ENCODE data around the gene USO1. TPM values are rescaled to one million over a fixed set of nuclear protein-coding genes. Genes with fewer than 3 reads are reported as not detected.
"Not testable (repeated sequence)": the region's sequence is repeated elsewhere in the genome, so short reads cannot be mapped to it uniquely, and the experiment has no call there.

USO1 gene
- total RNA-seq, 1 experiment from 2014 or later, result 110 TPM

GRCh38 chr4:75800972-75801371 lies 76.6 kb downstream of the USO1 start:
- no peak overlapping the region for H4K5ac ChIP-seq (ENCODE audit: insufficient read length, low read depth, low read length)
- H3K27ac Mint-ChIP-seq, result no peak overlapping the region
- no peak overlapping the region for H3T11ph ChIP-seq (ENCODE audit: low read length)
- no peaks in the 10 kb centered on the region for H3K9me3 ChIP-seq (ENCODE audit: control insufficient read depth, low read depth, low read length)
- no peak overlapping the region for H2BK15ac ChIP-seq (ENCODE audit: low read depth, low read length)
- no peak overlapping the region for H2AFZ ChIP-seq (ENCODE audit: low read length)
- H2BK5ac ChIP-seq (ENCODE audit: insufficient read length, low read length), result no peak overlapping the region
- H2BK12ac ChIP-seq (ENCODE audit: insufficient read length, low read depth, low read length), result no peak overlapping the region
- no peak for DNase-seq
- H2BK20ac ChIP-seq (ENCODE audit: low read depth, low read length, poor library complexity, severe bottlenecking), result no peak overlapping the region
- H3K27me3 ChIP-seq (ENCODE audit: insufficient read depth, low read length), result no peaks in the 10 kb centered on the region
- no peaks in the 10 kb centered on the region for H4K20me1 ChIP-seq (ENCODE audit: control insufficient read depth, insufficient read depth, insufficient read length)
- WGBS (ENCODE audit: extremely low coverage, insufficient read length, low lambda C conversion rate), result no CpG with 5 or more reads among the region's 1 CpG
- no peak overlapping the region for H4K8ac ChIP-seq (replicated peaks; ENCODE audit: insufficient read length, low read depth, low read length)
- no peaks in the 10 kb centered on the region for H3K23me2 ChIP-seq (ENCODE audit: insufficient read length, low read depth, low read length, poor library complexity, severe bottlenecking)
- no peak overlapping the region for H3K4me3 Mint-ChIP-seq
- no peak overlapping the region for H3K56ac ChIP-seq (ENCODE audit: insufficient read length, low read depth, low read length)
- no peak overlapping the region for H3K4ac ChIP-seq (ENCODE audit: low read depth, low read length)
- no peak overlapping the region for H3K9ac ChIP-seq (ENCODE audit: extremely low read depth, insufficient read length, low read length)
- peaks cover 4% of the 10 kb centered on the region in 2 experiments; a peak in 3 of 4 replicates for H3K4me1 Mint-ChIP-seq
- H3K27me3 Mint-ChIP-seq (ENCODE audit: low read depth), result no peaks in the 10 kb centered on the region
- no peak overlapping the region for H3K4me2 ChIP-seq (ENCODE audit: insufficient read depth, insufficient read length, low read length)
- H3K14ac ChIP-seq (ENCODE audit: insufficient read depth, low read length), result no peak overlapping the region
- H3K36me3 Mint-ChIP-seq (ENCODE audit: insufficient read depth in 1 of 3, low read depth in 3 of 3), result peaks cover 14 to 63% (median 57%) of the 10 kb centered on the region in 3 experiments; a peak in 6 of 7 replicates
- no peak overlapping the region for H3K23ac ChIP-seq (ENCODE audit: insufficient read length, low read depth, low read length)
- H3K18ac ChIP-seq (ENCODE audit: insufficient read length, low read depth, low read length), result no peak overlapping the region
- H4K91ac ChIP-seq (ENCODE audit: insufficient read length, low read depth, low read length), result no peak overlapping the region
- H2AK5ac ChIP-seq (ENCODE audit: insufficient read length, low read length), result no peak overlapping the region
- TF ChIP-seq, protein P1, sequence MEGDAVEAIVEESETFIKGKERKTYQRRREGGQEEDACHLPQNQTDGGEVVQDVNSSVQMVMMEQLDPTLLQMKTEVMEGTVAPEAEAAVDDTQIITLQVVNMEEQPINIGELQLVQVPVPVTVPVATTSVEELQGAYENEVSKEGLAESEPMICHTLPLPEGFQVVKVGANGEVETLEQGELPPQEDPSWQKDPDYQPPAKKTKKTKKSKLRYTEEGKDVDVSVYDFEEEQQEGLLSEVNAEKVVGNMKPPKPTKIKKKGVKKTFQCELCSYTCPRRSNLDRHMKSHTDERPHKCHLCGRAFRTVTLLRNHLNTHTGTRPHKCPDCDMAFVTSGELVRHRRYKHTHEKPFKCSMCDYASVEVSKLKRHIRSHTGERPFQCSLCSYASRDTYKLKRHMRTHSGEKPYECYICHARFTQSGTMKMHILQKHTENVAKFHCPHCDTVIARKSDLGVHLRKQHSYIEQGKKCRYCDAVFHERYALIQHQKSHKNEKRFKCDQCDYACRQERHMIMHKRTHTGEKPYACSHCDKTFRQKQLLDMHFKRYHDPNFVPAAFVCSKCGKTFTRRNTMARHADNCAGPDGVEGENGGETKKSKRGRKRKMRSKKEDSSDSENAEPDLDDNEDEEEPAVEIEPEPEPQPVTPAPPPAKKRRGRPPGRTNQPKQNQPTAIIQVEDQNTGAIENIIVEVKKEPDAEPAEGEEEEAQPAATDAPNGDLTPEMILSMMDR (conservative IDR thresholded peaks at IDR 0.05), result no peak
- no peak overlapping the region for H2BK120ac ChIP-seq (ENCODE audit: low read depth, low read length, poor library complexity, severe bottlenecking)
- no peak overlapping the region for H3K27ac ChIP-seq (ENCODE audit: insufficient read length, low read depth, low read length)
- no peaks in the 10 kb centered on the region for H3K79me1 ChIP-seq (ENCODE audit: insufficient read depth, low read depth, low read length, poor library complexity, severe bottlenecking)
- H3K4me1 ChIP-seq (ENCODE audit: insufficient read depth, low read length), result no peaks in the 10 kb centered on the region
- no peaks in the 10 kb centered on the region for H3K79me2 ChIP-seq (ENCODE audit: insufficient read depth, low read length)
- H3K9me3 Mint-ChIP-seq, result no peaks in the 10 kb centered on the region

DNA sequence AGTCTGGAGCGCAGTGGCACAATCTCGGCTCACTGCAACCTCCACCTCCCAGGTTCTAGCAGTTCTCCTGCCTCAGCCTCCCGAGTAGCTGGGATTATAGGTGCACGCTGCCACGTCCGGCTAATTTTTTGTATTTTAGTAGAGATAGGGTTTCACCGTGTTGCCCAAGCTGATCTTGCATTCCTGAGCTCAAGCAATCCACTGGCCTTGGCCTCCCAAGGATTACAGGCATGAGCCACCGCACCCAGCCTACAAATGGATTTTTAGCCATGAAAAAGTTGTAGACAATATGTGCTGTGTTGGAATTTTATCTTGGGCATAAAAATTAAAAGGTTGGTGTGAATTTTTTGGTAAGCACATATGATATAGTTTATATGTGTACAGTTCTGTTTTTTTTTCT lies 81.7 kb downstream of the USO1 start:
- not testable (repeated sequence) for H2BK120ac ChIP-seq (ENCODE audit: low read depth, low read length, poor library complexity, severe bottlenecking); H3K56ac ChIP-seq (ENCODE audit: insufficient read length, low read depth, low read length); H3K79me1 ChIP-seq (ENCODE audit: insufficient read depth, low read depth, low read length, poor library complexity, severe bottlenecking); H2BK5ac ChIP-seq (ENCODE audit: insufficient read length, low read length); H3K4me3 Mint-ChIP-seq; H2BK12ac ChIP-seq (ENCODE audit: insufficient read length, low read depth, low read length); H3K23ac ChIP-seq (ENCODE audit: insufficient read length, low read depth, low read length); H4K5ac ChIP-seq (ENCODE audit: insufficient read length, low read depth, low read length); H3K9ac ChIP-seq (ENCODE audit: extremely low read depth, insufficient read length, low read length); H4K91ac ChIP-seq (ENCODE audit: insufficient read length, low read depth, low read length); H3K27me3 Mint-ChIP-seq (ENCODE audit: low read depth); H3K27me3 ChIP-seq (ENCODE audit: insufficient read depth, low read length); H3K4me2 ChIP-seq (ENCODE audit: insufficient read depth, insufficient read length, low read length); H3K4me1 ChIP-seq (ENCODE audit: insufficient read depth, low read length); H2BK15ac ChIP-seq (ENCODE audit: low read depth, low read length); H4K8ac ChIP-seq (replicated peaks; ENCODE audit: insufficient read length, low read depth, low read length); H3K18ac ChIP-seq (ENCODE audit: insufficient read length, low read depth, low read length); H2BK20ac ChIP-seq (ENCODE audit: low read depth, low read length, poor library complexity, severe bottlenecking); H3K79me2 ChIP-seq (ENCODE audit: insufficient read depth, low read length); H3K27ac ChIP-seq (ENCODE audit: insufficient read length, low read depth, low read length); H3K27ac Mint-ChIP-seq; H3K14ac ChIP-seq (ENCODE audit: insufficient read depth, low read length); DNase-seq; H3K4me1 Mint-ChIP-seq; H2AFZ ChIP-seq (ENCODE audit: low read length); H3K9me3 ChIP-seq (ENCODE audit: control insufficient read depth, low read depth, low read length); H4K20me1 ChIP-seq (ENCODE audit: control insufficient read depth, insufficient read depth, insufficient read length); H2AK5ac ChIP-seq (ENCODE audit: insufficient read length, low read length); H3T11ph ChIP-seq (ENCODE audit: low read length); H3K23me2 ChIP-seq (ENCODE audit: insufficient read length, low read depth, low read length, poor library complexity, severe bottlenecking); H3K9me3 Mint-ChIP-seq; H3K4ac ChIP-seq (ENCODE audit: low read depth, low read length)
- H3K36me3 Mint-ChIP-seq (ENCODE audit: insufficient read depth in 1 of 3, low read depth in 3 of 3), result peaks cover 25 to 65% (median 62%) of the 10 kb centered on the region in 3 experiments
- WGBS (ENCODE audit: extremely low coverage, insufficient read length, low lambda C conversion rate), result no CpG with 5 or more reads among the region's 8 CpGs

All from H9 (cell line).